Caki2 (cell line): ENCODE results near the gene PLD1. TPM values are rescaled to one million over a fixed set of nuclear protein-coding genes. Genes with fewer than 3 reads are reported as not detected.
"Not testable (repeated sequence)": the region's sequence is repeated elsewhere in the genome, so short reads cannot be mapped to it uniquely, and the experiment has no call there.

Experiments
- DNase-seq: peaks from one replicate; pipeline ENCODE4 v3.0.0-alpha.2; 2015; ENCODE audit warnings: low read depth
- in situ Hi-C: cut with HindIII; loops from 2 replicates; pipeline ENCODE4 v1.10.0; 2016; ENCODE audit warnings: low sequenced_read_pairs, low pct_unique_long_range_greater_than_20kb, mixed read lengths
- total RNA-seq: library from RNA; depleted of rRNA; stranded (reverse); fragments of >200 nt; shearing (Covaris generic); gene quantifications from 2 replicates; pipeline ENCODE4 v1.2.3, GENCODE V29; 2014; ENCODE audit warnings: low replicate concordance

The PLD1 gene
- total RNA-seq, 1 experiment from 2014 or later: 6.4 TPM

DNA sequence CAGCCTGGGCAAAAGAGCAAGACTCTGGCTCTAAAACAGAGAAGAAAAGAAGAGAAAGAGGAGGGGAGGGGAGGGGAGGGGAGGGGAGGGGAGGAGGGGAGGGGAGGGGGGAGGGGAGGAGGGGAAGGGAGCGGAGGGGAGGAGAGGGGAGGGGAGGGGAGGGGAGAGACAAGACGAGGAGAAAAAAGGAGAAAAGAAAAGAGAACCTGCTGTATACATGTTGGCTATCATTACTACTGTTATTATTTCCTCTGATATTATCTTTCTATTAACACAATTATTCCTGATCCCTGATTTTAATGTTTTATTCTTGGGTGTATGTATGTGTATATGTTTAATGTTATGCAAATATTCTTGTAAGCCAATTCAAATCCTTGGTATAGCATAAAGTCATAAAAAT, 46.9 kb downstream of the PLD1 start:
- in situ Hi-C loops: no loop called here
- no peak for DNase-seq

DNA sequence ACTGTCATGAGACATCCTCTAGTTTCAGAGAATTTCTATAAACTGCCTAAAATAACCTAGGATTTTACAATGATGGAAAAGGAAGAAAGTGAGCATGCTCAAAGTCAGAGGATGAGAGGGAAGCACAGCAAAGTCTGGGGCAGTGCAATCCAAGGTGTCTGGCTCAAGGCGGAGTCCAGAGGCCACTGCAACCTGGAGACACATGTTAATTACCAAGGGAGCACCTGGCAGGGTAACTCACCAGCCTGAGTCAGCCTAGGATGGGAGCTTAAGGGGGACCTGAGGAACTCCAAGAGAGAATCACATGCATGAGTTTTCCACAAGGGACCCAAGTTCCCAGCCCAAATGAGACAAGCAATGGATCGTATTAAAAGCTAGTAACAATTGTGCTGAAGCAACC, 49.8 kb downstream of the PLD1 start:
- in situ Hi-C loops: no loop called here
- DNase-seq: no peak

DNA sequence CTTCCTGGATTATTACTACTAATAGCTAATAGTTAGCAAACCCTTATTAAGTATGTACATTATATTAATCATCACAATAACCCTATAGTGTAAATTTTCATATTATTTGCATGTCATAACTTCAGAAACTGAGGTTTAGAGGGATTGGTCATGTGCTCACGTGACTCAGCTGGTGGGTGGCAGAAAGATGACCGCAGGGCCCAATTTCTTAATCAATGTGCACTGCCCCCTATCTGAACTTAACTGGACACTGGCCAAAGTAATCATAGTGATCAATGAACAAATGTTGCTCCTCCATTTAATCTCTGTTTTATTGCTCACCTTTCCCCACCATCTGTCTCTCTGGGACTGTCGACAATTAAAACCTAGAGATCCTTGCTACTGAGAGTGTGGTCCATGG, 52.2 kb downstream of the PLD1 start:
- in situ Hi-C loops: no loop called here
- DNase-seq: no peak

DNA sequence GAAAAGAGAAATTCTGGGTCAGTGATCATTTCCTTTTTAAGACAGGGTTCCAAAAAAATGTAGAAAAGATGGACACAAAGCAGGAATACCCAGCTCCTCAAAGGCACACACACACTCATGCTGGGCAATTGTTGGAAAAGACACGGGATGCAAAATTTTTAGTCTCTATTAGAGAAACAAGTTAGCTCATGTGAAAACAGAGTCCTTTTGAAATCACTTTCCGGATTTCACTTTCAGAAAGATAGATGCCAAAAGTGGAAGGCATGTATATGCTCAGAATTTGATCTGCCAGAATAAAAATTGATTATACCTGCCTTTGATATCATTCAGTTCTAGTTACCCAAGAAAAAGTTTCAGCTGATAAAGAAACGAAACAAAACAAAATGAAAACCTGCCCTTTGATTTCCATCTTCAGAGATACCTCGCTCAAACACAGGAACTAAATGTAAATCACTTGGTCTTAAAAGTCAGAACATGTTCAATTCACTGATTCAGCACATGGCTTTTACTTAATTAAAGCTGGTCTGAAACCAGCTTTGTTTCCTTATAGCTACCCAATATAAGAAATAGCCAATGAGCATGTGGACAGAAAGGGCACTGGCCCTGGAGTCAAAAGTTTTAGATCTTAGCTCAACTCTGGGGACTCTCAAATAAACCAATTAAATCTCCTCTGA, 52.8 kb downstream of the PLD1 start:
- DNase-seq: no peak
- in situ Hi-C loops: no loop called here

DNA sequence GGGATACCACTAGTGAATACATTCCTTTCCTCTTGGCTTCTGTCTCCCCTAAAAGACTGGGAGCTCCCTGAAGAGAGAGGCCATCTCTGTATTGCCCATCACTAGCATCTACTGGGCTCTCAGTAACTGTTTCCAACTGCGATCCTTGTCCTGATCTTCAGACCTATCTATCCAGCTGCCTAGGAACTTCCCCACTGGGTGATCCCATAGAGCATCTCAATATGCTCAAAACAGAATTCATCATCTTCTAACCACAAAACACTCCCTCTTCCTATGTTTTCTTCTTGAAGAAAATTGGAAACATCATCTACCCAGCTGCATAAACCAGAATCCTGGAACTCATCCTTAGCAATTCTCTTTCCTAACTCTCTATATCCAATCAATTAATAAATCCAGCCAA, 54.6 kb downstream of the PLD1 start:
- DNase-seq: no peak
- in situ Hi-C loops: no loop called here

DNA sequence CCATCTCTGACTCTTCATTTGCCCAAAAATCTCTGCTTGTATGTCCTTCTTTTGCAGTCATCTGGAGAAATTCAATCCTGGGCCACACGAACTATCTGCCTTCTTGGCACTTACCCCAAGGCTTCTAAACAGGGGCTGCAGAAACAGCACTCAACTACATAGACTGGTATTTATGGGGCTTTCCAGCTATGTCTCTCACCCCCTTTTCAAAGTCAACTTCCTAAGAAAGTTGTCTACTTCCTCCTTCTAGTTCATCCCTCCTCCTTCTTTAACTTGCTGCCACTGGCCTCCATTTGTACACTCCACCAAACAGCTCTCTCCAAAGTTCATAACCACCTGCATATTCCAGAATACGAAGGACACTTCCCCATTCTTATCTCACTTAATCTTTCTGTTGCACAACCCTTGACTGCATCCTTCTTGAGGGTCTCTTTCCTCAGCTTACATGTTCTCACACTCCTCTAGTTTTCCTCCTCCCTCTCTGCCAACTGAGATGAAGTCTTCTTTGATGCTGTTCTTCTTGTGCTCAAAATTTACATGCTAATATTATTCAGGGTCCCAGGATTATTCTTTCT, 55.2 kb downstream of the PLD1 start:
- in situ Hi-C loops: no loop called here
- DNase-seq: no peak

DNA sequence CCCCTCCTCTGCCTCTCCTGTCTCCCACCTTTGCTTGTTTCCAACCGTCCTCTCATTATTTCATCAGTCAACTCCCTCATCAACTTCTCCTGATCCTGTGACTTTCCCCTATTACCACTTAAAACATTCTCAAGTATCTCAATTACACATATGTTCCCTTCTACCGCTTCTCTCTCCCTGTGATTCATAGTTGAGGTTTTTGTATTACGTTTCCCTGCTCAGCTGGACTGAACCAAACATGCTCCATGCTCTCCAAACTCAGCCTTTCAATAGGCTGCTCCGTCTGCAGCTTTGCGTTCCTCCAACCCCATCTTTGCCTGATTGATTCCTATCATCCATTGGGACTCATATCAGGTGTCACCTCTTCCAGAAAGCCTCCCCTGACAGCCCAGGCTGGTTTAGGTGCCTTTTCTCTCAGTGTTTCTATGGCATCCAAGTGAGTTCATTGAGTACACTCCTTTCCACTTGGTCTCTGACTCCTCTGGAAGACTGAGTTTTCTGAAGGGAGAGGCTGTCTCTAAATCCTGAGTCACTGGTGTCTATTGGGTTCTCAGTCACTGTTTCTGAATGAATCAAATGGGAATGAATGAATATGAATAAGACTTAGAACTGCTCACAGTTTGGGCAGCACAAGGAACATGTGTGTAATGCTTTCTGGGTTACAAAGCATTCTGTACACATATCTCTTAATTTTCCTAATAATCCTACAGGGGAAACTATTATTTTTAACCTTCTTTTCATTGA, 56.4 kb downstream of the PLD1 start:
- in situ Hi-C loops: no loop called here
- DNase-seq: no peak

DNA sequence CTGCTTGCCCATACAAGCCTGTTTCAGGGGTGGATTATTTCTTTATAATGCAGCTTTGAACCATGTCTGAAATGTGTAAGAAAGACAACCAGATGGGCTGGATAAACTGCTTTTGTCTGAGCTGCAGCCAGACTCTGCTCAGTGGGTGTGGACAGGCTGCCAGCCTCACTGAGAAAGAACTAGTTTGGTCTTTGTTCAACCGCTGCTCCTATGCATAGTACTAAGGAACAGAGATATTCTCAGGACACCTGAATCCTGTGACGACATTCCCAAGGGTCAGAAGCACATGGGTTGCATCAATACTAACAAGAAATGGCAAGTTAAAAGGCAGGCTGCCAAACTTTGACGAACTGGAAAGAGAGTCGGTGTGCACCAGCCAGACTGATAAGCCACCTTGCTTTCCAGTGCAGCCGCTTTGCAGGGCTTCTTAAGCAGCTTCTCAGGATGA, 57.2 kb downstream of the PLD1 start:
- DNase-seq: no peak
- in situ Hi-C loops: no loop called here

DNA sequence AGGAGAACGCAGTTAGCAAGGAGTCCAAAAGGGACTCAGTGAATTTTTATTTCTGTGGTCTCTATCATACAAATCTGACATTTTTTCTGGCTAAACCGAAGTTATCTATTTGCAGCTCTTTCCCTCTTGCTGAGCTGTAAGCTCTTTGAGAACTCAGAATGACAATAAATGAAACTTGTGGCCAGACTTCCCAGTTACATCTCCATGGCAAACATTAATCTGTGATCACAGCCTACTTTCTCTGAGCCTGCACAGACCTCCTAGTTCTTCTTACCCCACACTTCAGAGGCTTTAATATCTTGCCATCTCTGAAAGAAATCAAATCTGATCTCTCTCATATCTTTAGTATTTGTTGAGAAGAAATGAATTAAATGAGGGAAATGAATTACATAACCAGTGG, 58.0 kb downstream of the PLD1 start:
- in situ Hi-C loops: no loop called here
- DNase-seq: no peak

DNA sequence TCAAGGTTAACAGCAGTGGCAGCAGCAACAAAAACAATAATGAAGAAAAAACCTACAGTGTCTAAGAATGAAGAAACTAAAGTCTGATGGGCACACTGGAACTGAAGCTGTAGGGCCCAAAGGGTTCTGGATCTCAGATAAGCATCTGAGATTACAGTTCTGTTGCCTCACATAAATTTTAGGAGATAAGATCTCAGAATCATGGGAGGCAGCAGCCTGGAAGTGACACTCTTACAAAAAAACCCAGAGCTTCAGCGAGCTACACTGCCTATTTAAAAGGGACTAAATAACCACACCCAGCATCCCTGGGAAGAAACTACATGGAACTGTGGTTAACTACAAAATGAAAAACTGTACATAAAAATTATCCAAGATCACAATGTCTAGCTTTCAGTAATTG, 61.2 kb downstream of the PLD1 start:
- no peak for DNase-seq
- in situ Hi-C loops: no loop called here

DNA sequence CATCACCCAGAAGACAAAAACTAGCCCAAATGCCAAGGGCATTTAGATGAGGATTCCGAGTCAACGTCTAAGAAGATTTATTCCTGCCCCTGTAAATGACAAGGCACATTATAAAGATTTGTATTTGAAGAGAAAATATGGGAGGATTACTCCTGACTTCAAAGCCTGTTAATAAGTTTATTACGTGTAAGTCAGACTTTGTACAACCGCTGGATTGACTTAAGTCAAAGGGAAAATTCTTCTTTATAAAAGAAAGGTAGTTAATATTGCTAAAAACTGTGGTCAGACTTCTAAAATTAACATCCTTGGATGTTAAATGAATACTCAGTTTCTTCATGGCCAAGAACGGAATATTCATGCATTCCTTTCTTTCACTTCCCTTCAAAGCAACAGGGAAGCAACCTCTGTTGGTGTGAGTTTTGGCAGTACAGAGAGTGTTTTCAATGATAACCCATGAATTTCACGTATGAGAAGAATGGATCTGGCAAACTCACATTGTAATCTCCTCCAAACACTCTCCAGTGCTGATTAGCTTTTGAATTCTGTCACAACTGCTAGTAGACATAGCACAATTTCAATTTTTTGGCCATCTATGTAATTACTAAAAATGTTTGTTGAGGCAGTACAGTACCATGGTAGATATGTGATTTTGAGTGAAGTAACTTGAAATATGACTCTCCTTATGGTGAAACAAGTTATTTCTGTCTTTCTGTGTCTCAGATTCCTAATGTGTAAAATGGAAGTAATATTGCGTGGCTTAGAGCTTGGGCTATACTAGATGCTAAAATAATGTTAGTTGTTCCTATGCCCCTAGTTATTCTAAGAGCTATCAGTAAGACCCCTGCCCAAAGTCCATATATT, 62.0 kb downstream of the PLD1 start:
- no peak for DNase-seq
- in situ Hi-C loops: no loop called here

DNA sequence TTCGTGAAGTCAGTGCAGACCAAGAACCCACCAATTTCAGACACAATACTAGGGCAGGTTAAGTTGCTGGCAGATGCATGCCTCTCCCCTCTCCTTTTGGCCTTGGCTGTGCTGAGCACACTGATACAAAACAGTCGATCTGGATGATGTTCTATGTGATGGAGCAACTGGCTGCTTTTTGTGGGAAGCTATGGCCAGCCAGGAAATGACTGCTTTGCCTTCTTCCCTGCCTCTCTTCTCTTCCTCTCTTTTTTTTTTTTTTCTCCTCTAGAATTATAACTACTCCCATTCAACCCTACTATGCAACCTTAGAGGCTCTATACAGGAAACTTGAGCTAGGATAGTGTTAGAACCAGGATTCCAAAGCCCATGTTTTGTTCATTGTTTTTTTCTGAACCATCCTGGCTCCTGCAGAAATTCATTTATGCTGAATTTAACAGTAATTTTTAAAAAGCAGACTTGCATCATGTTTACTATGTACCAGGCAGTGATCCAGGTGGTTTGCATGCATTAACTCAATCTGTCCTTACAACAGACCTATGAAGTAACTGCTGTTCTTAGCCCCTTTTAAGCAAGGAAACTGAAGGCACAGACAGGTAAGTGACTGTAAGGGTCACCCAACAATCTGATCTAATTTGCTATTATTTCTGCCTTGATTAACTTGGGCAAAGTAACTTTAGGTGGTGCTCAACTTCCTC, 62.9 kb downstream of the PLD1 start:
- in situ Hi-C loops: no loop called here
- no peak for DNase-seq

DNA sequence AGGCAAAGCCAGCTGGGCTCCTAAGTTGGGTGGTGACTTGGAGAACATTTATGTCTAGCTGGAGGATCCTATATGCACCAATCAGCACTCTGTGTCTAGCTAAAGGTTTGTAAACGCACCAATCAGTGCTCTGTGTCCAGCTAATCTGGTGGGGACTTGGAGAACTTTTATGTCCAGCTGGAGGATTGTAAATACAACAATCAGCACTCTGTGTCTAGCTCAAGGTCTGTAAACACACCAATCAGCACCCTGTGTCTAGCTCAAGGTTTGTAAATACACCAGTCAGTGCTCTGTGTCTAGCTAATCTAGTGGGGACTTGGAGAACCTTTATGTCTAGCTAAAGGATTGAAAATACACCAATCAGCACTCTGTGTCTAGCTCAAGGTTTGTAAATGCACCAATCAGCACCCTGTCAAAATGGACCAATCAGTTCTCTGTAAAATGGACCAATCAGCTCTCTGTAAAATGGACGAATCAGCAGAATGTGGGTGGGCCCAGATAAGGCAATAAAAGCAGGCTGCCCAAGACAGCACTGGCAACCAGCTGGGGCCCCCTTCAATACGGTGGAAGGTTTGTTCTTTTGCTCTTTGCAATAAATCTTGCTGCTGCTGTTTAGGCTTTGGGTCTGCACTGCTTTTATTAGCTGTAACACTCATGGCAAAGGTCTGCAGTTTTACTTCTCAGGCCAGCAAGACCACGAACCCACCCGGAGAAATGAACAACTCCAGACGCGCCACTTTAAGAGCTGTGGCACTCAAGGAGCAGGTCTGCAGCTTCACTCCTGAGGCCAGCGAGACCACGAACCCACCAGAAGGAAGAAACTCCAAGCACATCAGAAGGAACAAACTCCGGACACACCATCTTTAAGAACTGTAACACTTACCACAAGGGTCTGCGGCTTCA, 63.7 kb downstream of the PLD1 start:
- in situ Hi-C loops, DNase-seq: not testable (repeated sequence)

DNA sequence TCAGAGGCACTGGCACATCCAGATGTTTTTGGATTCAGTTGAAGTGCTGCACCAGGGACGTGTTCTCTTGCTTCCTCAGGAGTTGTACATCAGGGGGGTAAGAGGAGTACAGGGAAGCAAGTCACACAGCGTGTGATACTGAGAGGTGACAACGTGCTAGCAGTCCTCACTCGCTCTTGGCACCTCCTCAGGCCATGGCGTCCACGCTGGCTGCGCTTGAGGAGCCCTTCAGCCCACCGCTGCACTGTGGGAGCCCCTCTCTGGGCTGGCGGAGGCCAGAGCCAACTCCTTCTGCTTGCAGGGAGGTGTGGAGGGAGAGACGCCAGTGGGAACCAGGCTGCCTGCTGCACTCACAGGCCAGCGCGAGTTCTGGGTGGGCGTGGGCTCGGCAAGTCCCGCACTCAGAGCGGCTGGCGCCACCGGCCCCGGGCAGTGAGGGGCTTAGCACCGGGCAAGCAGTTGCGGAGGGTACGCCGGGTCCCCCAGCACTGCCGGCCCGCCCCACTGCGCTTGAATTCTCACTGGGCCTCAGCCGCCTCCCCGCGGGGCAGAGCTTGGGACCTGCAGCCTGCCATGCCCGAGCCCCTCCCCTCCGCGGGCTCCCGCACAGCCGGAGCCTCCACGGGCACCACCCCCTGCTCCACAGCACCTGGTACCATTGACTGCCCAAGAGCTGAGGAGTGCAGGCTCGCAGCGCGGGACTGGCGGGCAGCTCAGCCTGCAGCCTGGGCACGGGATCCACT, 64.5 kb downstream of the PLD1 start:
- no peak for DNase-seq
- in situ Hi-C loops: no loop called here

DNA sequence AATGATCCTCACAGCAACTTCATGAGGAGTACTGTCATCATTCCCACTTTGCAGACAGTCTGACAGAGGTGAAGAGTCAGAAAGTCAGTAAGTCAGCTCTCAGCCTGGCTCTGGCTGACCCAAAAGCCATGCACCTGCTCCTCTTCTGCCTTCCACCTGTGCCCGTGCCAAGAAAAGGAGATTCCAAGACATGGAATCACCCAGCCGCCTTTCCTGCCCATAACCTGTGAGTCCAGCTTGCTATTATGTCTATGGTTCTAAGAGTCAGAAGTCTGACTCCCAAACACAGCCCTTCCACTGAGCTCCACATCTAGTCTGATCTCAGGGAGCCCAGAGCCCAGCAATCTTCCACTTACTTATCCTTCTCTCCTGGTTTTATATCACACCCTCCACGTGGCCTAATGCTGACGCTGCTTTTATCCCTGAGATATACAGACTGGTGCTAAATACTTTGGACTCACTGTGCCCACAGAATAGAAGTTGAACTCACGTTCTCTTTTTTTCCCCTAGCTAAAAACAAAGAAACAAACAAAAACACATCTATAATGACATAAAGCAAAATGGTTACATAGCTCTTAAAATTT, 66.0 kb downstream of the PLD1 start:
- no peak for DNase-seq
- in situ Hi-C loops: no loop called here

DNA sequence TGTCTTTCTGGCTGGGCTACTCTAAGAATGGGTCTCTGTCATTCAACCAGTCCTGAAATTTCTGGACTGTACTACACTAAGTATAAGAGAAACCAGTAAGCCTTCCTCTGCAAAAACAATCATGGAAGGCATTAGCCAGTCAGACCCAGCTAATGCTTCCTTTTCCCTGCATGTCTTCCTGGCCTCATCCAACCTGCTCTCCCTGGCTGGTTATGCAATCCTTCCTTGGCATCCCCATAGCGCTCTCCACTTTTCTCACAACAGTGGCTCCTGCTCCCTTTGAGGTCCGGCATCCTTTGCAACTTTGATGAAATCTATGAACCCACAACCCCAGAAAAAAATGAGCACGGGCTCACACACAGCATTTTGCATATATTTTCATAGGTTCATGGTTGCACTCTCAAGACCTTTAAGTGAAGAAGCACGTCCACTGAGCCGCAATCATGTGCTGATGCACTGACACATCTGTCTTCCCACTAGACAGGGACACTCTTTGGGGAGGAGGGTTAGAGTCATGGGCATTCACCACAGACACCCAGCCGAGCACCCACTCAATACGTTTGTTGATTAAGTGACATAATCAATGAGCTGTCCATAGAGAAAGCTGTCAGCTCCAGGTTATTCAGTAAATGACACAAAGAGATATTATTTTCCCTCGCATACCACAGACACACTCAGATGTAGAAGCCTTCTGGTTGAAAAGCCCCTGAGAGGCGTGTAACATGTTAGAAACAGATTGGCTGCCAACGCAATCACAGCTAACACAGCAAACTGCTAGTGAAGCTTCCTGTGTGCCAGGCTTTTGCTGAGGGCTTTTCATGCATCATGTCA, 66.7 kb downstream of the PLD1 start:
- in situ Hi-C loops: no loop called here

More for the DNA sequence above, 66.7 kb downstream of the PLD1 start:
- DNase-seq: no peak
